ENCODE results near the gene KLK6. TPM values are rescaled to one million over a fixed set of nuclear protein-coding genes. Genes with fewer than 3 reads are reported as not detected.

KLK6 gene
- total RNA-seq, 4 donors from 2014 or later = not detected

DNA sequence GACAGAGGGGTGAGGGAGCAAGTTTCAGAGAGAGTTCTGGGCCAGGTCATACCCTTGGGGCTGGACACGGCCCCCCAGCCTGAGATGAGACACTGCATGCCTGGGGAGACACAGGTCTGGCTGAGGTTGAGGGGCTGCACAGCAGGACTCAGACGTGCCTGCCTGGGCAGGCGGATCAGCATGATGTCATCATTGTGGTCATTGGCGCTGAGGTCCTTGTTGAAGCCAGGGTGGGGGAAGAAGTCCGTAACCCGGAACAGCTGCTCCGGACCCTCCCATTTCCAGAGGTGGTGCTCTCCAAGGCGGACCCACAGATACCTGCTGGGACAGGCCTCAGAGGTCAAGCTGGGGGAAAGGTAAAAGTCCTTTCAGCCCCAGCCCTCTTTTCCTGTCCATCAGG lies 37.0 kb upstream of the KLK6 start:
- no peaks in the 10 kb centered on the region for H3K9me3 ChIP-seq
- H3K36me3 ChIP-seq = no peaks in the 10 kb centered on the region
- TF ChIP-seq, protein P1, sequence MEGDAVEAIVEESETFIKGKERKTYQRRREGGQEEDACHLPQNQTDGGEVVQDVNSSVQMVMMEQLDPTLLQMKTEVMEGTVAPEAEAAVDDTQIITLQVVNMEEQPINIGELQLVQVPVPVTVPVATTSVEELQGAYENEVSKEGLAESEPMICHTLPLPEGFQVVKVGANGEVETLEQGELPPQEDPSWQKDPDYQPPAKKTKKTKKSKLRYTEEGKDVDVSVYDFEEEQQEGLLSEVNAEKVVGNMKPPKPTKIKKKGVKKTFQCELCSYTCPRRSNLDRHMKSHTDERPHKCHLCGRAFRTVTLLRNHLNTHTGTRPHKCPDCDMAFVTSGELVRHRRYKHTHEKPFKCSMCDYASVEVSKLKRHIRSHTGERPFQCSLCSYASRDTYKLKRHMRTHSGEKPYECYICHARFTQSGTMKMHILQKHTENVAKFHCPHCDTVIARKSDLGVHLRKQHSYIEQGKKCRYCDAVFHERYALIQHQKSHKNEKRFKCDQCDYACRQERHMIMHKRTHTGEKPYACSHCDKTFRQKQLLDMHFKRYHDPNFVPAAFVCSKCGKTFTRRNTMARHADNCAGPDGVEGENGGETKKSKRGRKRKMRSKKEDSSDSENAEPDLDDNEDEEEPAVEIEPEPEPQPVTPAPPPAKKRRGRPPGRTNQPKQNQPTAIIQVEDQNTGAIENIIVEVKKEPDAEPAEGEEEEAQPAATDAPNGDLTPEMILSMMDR (IDR thresholded peaks at IDR 0.05) = no peak
- TF ChIP-seq POLR2A (IDR thresholded peaks at IDR 0.05) = no peak
- no peak overlapping the region for H3K4me3 ChIP-seq (replicated peaks in 1 of 3)
- intact Hi-C loops (cut with DNase I) = no loop called here
- no peak overlapping the region for H3K27ac ChIP-seq
- 14 to 59% methylated on average over 2 to 7 of the region's 8 CpGs for WGBS, 2 donors
- H3K4me1 ChIP-seq = no peaks in the 10 kb centered on the region
- DNase-seq = no peak
- peaks cover 7% of the 10 kb centered on the region for H3K27me3 ChIP-seq

DNA sequence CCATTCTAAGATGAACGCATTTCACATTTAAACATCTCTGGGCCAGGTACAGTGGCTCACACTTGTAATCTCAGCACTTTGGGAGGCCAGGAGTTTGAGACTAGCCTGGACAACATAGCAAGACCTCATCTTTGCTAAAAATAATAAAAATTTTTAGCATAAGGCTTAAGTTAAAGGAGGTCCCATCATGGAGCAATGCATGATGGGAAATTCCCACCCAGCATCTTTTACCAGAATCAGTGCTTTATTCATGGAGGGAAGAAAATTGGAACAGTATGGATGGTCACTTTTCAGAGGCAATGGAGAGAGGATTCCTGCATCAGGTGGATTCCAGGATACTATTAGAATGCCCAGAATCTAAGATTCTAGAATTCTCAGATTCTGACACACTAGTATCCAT lies 35.9 kb upstream of the KLK6 start:
- no peak overlapping the region for H3K4me3 ChIP-seq (replicated peaks in 1 of 3)
- 48 to 67% methylated on average over 1 of the region's 1 CpG for WGBS, 2 donors
- H3K36me3 ChIP-seq = no peaks in the 10 kb centered on the region
- no peaks in the 10 kb centered on the region for H3K9me3 ChIP-seq
- H3K4me1 ChIP-seq = no peaks in the 10 kb centered on the region
- DNase-seq = no peak
- intact Hi-C loops (cut with DNase I) = no loop called here
- no peak overlapping the region for H3K27ac ChIP-seq
- no peak for TF ChIP-seq POLR2A (IDR thresholded peaks at IDR 0.05)
- TF ChIP-seq, protein P1 (IDR thresholded peaks at IDR 0.05) = no peak
- peaks cover 10% of the 10 kb centered on the region for H3K27me3 ChIP-seq

DNA sequence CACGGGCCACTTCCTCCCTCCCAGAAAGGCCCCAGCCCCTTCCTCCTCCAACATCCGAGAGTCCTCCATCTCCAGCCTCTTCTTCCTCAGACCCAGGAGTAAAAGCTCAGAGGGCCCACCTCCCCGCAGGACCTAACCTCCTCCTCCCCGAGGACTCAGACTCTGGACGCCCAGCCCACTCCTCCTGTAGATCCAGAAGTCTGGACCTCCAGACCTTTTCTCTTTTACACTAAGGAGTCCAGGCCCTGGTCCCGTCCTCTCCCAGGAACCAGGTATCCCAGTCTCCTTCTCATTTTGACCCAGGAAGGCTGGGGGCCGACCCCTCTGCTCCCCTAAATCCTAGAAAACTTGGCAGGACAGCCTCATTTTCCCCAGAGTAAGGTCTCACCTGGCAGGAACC lies 33.9 kb upstream of the KLK6 start:
- DNase-seq = no peak
- Histone ChIP-seq H3K4me3 (replicated peaks in 1 of 3) (no peak overlapping the region), H3K9me3 (no peaks in the 10 kb centered on the region), H3K27ac (no peak overlapping the region), H3K27me3 (peaks cover 10% of the 10 kb centered on the region), H3K36me3 (no peaks in the 10 kb centered on the region), H3K4me1 (no peaks in the 10 kb centered on the region)
- intact Hi-C loops (cut with DNase I) = no loop called here
- 76 to 85% methylated on average over 7 of the region's 7 CpGs for WGBS, 2 donors
- no peak for TF ChIP-seq POLR2A (IDR thresholded peaks at IDR 0.05)
- TF ChIP-seq, protein P1 (IDR thresholded peaks at IDR 0.05) = no peak

DNA sequence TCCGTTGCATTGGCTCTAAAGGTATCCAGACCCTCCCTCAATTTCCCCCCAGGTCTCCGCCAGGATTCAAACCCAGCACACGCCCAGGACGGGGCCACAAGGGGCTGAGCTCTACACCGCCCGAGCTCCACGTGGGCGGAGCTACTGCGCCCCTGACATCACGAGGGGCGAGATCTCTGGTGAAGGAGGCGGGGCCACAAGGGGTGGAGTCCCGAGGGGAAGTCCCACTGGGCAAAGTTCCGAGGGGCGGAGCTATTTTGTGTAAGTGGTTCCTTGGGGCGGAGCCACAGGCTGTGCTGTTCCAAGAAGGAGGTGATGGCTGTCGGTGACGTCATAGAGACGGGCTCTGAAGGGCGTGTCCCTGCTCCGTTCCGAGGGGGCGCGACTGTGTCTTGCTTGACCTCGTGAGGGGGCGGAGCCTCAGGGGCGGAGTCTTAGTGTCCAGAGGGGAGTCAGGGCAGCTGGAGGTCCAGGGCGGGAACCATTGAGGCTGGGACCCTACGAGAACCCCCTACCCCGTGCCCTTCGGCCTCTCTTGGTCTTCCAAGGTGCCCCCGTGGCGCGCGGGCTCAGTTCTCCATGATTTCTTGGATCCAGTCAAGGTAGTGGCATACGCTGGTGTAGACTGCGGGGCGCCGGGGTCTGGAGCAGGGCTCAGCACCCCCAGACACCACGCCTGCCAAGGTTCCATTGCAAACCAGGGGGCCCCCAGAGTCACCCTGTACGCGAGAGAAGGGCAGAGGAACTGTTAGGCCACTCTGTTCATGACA lies 33.3 kb upstream of the KLK6 start:
- 76 to 77% methylated on average over 20 to 37 of the region's 42 CpGs for WGBS, 2 donors
- TF ChIP-seq, protein P1 (IDR thresholded peaks at IDR 0.05) = no peak
- TF ChIP-seq POLR2A (IDR thresholded peaks at IDR 0.05) = no peak
- Histone ChIP-seq H3K4me3 (replicated peaks in 1 of 3) (no peak overlapping the region), H3K9me3 (no peaks in the 10 kb centered on the region), H3K27me3 (peaks cover 10% of the 10 kb centered on the region), H3K4me1 (no peaks in the 10 kb centered on the region), H3K36me3 (no peaks in the 10 kb centered on the region), H3K27ac (no peak overlapping the region)
- DNase-seq = no peak
- intact Hi-C loops (cut with DNase I) = no loop called here

DNA sequence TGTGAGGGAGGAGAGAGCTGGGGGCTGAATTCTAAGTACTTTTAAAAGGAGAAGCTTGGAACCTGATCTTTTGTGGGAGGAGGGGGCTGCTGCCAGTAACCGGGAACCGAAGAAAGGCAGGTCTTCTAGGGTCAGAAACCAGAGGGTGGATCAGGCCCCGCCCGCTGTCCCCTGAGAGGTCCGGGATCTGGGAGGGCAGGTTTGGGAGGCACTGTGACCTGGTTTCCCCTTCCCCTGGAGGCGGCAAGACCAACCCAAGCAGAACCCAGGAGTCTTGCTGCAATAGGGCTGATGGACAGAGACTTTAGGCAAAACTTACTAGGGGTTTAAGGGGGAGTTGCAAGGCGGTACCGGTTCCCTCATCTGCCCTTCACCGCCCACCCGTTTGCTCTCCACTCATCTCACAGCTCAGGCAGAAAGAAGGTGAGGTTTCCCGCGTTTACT lies 32.7 kb upstream of the KLK6 start:
- 26 to 39% methylated on average over 11 to 12 of the region's 12 CpGs for whole genome bisulfite sequencing, 2 donors
- no peak overlapping the region for H3K27ac ChIP-seq
- H3K27me3 ChIP-seq = peaks cover 10% of the 10 kb centered on the region

More for the DNA sequence above, 32.7 kb upstream of the KLK6 start:
- intact Hi-C loops (cut with DNase I) = no loop called here
- H3K36me3 ChIP-seq = no peaks in the 10 kb centered on the region
- H3K4me1 ChIP-seq = no peaks in the 10 kb centered on the region
- TF ChIP-seq, protein P1 (IDR thresholded peaks at IDR 0.05) = no peak
- no peak for TF ChIP-seq POLR2A (IDR thresholded peaks at IDR 0.05)
- no peaks in the 10 kb centered on the region for H3K9me3 ChIP-seq
- no peak for DNase-seq
- no peak overlapping the region for H3K4me3 ChIP-seq (replicated peaks in 1 of 3)

Data from thyroid gland (tissue), 4 donors.